Loucy (cell line): ENCODE data around the gene MRGPRE.

ENCODE experiments used
- CTCF ChIP-seq: fragments of 200-600 bp; sonication (generic); conservative IDR thresholded peaks from 2 replicates; pipeline ENCODE4 v1.5.1; 2014; ENCODE audit warnings: mild to moderate bottlenecking, antibody characterized with exemption, low read length
- EZH2phosphoT487 ChIP-seq: fragments of 200-600 bp; IDR thresholded peaks from 2 replicates; pipeline ENCODE4 v1.6.1; 2018; ENCODE audit warnings: antibody characterized with exemption, mild to moderate bottlenecking, moderate library complexity, borderline replicate concordance

DNA sequence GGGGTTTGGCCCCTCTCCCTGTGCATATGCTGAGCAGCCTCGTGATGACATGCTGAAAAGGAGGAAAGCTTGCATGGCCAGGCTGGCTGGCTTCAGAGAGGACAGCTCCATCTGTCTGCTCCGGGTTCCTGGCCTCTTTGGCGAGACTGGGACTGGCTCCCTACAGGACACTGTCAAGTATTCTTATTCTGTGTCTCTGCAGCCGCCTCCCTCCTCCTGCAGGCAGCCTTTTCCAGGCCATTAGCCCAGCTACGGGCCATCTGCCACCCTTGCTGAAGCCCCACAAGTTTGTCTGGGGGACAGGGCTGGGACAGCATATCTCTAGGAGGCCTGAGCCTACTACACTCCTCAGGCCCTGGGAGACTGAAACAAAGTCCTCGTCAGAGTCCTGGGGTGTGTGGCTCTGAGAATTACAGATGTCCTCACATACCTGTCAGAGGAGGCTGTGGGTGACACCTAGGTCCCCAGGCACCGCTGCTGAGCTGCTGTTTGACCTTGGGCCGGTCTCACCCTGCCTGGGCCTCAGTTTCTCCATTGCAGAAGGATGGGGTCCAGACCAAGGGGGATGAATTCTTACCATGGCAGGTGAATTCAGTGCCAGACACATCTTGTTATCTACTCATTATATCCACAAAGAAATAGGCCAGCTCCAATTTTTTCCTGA is 24.6 kb downstream of the MRGPRE start:
- TF ChIP-seq CTCF: no peak
- TF ChIP-seq EZH2phosphoT487: no peak
